K562 (cell line): ENCODE measurements around the gene HAP1. TPM values are rescaled to one million over a fixed set of nuclear protein-coding genes. Genes with fewer than 3 reads are reported as not detected.

Experiments used
- COPS2 ChIP-seq: fragments of 450-650 bp; conservative IDR thresholded peaks from 2 replicates; pipeline ENCODE4 v1.6.1; 2016; ENCODE audit warnings: mild to moderate bottlenecking, moderate library complexity
- EZH2 ChIP-seq: IDR thresholded peaks from 2 replicates; pipeline ENCODE4 v1.6.1; 2012; ENCODE audit warnings: low read depth, mild to moderate bottlenecking, inconsistent platforms, low read length, borderline replicate concordance
- FOXJ3 ChIP-seq: sonication (generic); formaldehyde crosslinking; IDR thresholded peaks from 2 replicates; pipeline ENCODE4 v1.4.0; 2020; ENCODE audit warnings: mild to moderate bottlenecking, missing genetic modification reagents
- FOXP4 ChIP-seq: sonication (generic); formaldehyde crosslinking; IDR thresholded peaks from 2 replicates; pipeline ENCODE4 v1.8.0; 2022; ENCODE audit warnings: mild to moderate bottlenecking, missing genetic modification reagents, borderline replicate concordance
- GABPB1 ChIP-seq: sonication (generic); formaldehyde crosslinking; IDR thresholded peaks from 2 replicates; pipeline ENCODE4 v1.8.0; 2022; ENCODE audit warnings: mild to moderate bottlenecking, missing genetic modification reagents
- KHSRP ChIP-seq: fragments of 450-650 bp; IDR thresholded peaks from 2 replicates; pipeline ENCODE4 v1.6.1; 2017
- MIER1 ChIP-seq: fragments of 450-650 bp; IDR thresholded peaks from 2 replicates; pipeline ENCODE4 v1.6.1; 2016; ENCODE audit warnings: antibody characterized with exemption, mild to moderate bottlenecking, low read depth
- PHF8 ChIP-seq: fragments of 200-600 bp; sonication (generic); IDR thresholded peaks from 2 replicates; pipeline ENCODE4 v1.6.1; 2012; ENCODE audit warnings: mixed run types, mild to moderate bottlenecking, inconsistent platforms, low read length, moderate library complexity, borderline replicate concordance
- POU5F1 ChIP-seq: fragments of 150-350 bp; IDR thresholded peaks from 2 replicates; pipeline ENCODE4 v1.6.1; 2014; ENCODE audit warnings: borderline replicate concordance, low read length, low read depth, mild to moderate bottlenecking; ENCODE audit not compliant: partially characterized antibody
- RB1 ChIP-seq: fragments of 450-650 bp; IDR thresholded peaks from 2 replicates; pipeline ENCODE4 v1.6.1; 2017; ENCODE audit warnings: low read depth, mild to moderate bottlenecking
- RBBP5 ChIP-seq: fragments of 200-600 bp; sonication (generic); IDR thresholded peaks from 2 replicates; pipeline ENCODE4 v1.6.1; 2012; ENCODE audit warnings: borderline replicate concordance, mild to moderate bottlenecking, low read length, control low read depth, inconsistent platforms; ENCODE audit not compliant: insufficient read depth, poor library complexity, severe bottlenecking
- RBFOX2 ChIP-seq: fragments of 200-400 bp; formaldehyde crosslinking; IDR thresholded peaks from 2 replicates; pipeline ENCODE4 v1.6.1; 2017; ENCODE audit warnings: low read depth, mild to moderate bottlenecking, low read length, moderate library complexity
- SAP30 ChIP-seq: fragments of 200-600 bp; sonication (generic); IDR thresholded peaks from 2 replicates; pipeline ENCODE4 v1.6.1; 2012; ENCODE audit warnings: borderline replicate concordance, low read depth, mild to moderate bottlenecking, moderate library complexity, low read length, control low read depth, inconsistent platforms; ENCODE audit not compliant: insufficient read depth, poor library complexity, severe bottlenecking
- SMAD3 ChIP-seq: fragments of 450-650 bp; formaldehyde crosslinking; conservative IDR thresholded peaks from 2 replicates; pipeline ENCODE4 v1.4.0; 2020; ENCODE audit warnings: mild to moderate bottlenecking
- SREBF1 ChIP-seq: fragments of 150-350 bp; IDR thresholded peaks from 2 replicates; pipeline ENCODE4 v1.6.1; 2014; ENCODE audit warnings: antibody characterized with exemption, low read depth, low read length, borderline replicate concordance
- TBP ChIP-seq: optimal IDR thresholded peaks from 2 replicates; pipeline ENCODE3; 2011; ENCODE audit warnings: low read depth, low read length, improper control_type of control experiment
- TEAD4 ChIP-seq, 2 experiments: sonication (generic) in 1 of 2; formaldehyde crosslinking in 1 of 2; IDR thresholded peaks; 2 replicates each; pipeline versions ENCODE4 v1.6.1 to v1.8.0; 2012 to 2022; ENCODE audit warnings: borderline replicate concordance in 1 of 2, inconsistent platforms in 1 of 2, low read length in 1 of 2, mild to moderate bottlenecking in 1 of 2, missing genetic modification reagents in 1 of 2
- YY1 ChIP-seq, 3 experiments: IDR thresholded peaks; 2 replicates each; pipeline ENCODE4 v1.6.1; 2011; ENCODE audit warnings: low read length in 2 of 3, mild to moderate bottlenecking in 2 of 3, moderate library complexity in 2 of 3, borderline replicate concordance in 1 of 3, control low read depth in 1 of 3, low read depth in 1 of 3; ENCODE audit not compliant: insufficient read depth in 3 of 3, insufficient replicate concordance in 2 of 3, control insufficient read depth in 1 of 3, insufficient read length in 1 of 3; ENCODE audit errors: extremely low read depth in 1 of 3
- ZBTB7A ChIP-seq: IDR thresholded peaks from 2 replicates; pipeline ENCODE4 v1.6.1; 2011; ENCODE audit warnings: low read depth, mild to moderate bottlenecking, low read length, moderate library complexity, borderline replicate concordance; ENCODE audit not compliant: control insufficient read depth
- ZBTB8A ChIP-seq: fragments of 450-650 bp; IDR thresholded peaks from 2 replicates; pipeline ENCODE4 v1.6.1; 2018; ENCODE audit warnings: mild to moderate bottlenecking, moderate library complexity; ENCODE audit not compliant: partially characterized antibody
- ZC3H8 ChIP-seq: fragments of 450-650 bp; IDR thresholded peaks from 2 replicates; pipeline ENCODE4 v1.6.1; 2017
- ZNF41 ChIP-seq: fragments of 250-450 bp; sonication (Bioruptor Pico); conservative IDR thresholded peaks from 2 replicates; pipeline ENCODE4 v1.4.0; 2020; ENCODE audit warnings: mild to moderate bottlenecking
- ZNF75A ChIP-seq: fragments of 450-650 bp; formaldehyde crosslinking; IDR thresholded peaks from 2 replicates; pipeline ENCODE4 v1.4.0; 2020; ENCODE audit warnings: mild to moderate bottlenecking
- polyA plus RNA-seq, 8 experiments: library from polyadenylated mRNA; depleted of rRNA in 4 of 8; stranded (reverse) in 5 of 8; unstranded in 3 of 8; fragments of >200 nt; fragmentation: Nextera tagmentation in 2 of 8; fragmentation: Illumina TruSeq in 1 of 8; extraction: Ambion mirVana in 2 of 8; extraction: Trizol in 1 of 8; gene quantifications; 2 replicates each; pipeline versions ENCODE4 v1.2.1 to v1.2.3, GENCODE V29; 2011 to 2014; ENCODE audit warnings: inconsistent platforms in 1 of 8, missing spikeins in 1 of 8
- total RNA-seq, 7 experiments: library from RNA; depleted of rRNA in 6 of 7; stranded (reverse); fragments of >200 nt in 6 of 7; fragmentation: Illumina TruSeq in 2 of 7; extraction: Trizol in 2 of 7; gene quantifications; 2 replicates each; pipeline versions ENCODE4 v1.2.1 to v1.2.3, GENCODE V29; 2011 to 2021; ENCODE audit warnings: low replicate concordance in 1 of 7
- TF ChIP-seq, protein P1 (sequence below): fragments of 450-650 bp; formaldehyde crosslinking; IDR thresholded peaks from 2 replicates; pipeline ENCODE4 v1.4.0; 2022; ENCODE audit warnings: missing genetic modification characterization

Gene HAP1
- total and polyA plus RNA-seq, 9 of the 15 experiments (the other 6 are each of a cell fraction or from before 2014, with no cell fraction given) = under 0.01 to 0.09 (median 0.04) TPM; not detected in 6

GRCh38 chr17:41688641-41689496 lies 45.6 kb downstream of the HAP1 start, which contains the start of gene EIF1 (continued):
- no peak for TF ChIP-seq TEAD4 (IDR thresholded peaks at IDR 0.05; ENCODE audit: low read length)
- no peak for TF ChIP-seq TEAD4 (CRISPR knock-in tag; IDR thresholded peaks at IDR 0.05; ENCODE audit: borderline replicate concordance)
- no peak for TF ChIP-seq EZH2
- no peak for TF ChIP-seq FOXJ3
- TF ChIP-seq FOXP4 (CRISPR knock-in tag) = no peak
- no peak for TF ChIP-seq MIER1
- TF ChIP-seq ZNF75A (CRISPR knock-in tag) = peak; percentile 35; the same call in 1 of the 2 replicates
- TF ChIP-seq RB1 = peak; percentile 66
- TF ChIP-seq ZC3H8 = no peak
- peak; percentile 100 for TF ChIP-seq RBFOX2
- TF ChIP-seq KHSRP = peak; percentile 86
- no peak for TF ChIP-seq SAP30
- no peak for TF ChIP-seq TBP
- TF ChIP-seq GABPB1 (CRISPR knock-in tag) = peak; percentile 96
- peak; percentile 52 for TF ChIP-seq ZNF41 (CRISPR knock-in tag)
- peak; percentile 88; the same call in 1 of the 2 replicates for TF ChIP-seq ZBTB7A
- TF ChIP-seq COPS2 = no peak
- no peak for TF ChIP-seq SREBF1
- no peak for TF ChIP-seq ZBTB8A
- peak; percentile 27 to 89 (median 78) for TF ChIP-seq YY1 (IDR thresholded peaks at IDR 0.05; ENCODE audit: borderline replicate concordance in 1 of 3, control insufficient read depth in 1 of 3, extremely low read depth in 1 of 3, insufficient read depth in 3 of 3, insufficient read length in 1 of 3, insufficient replicate concordance in 2 of 3, low read depth in 1 of 3, low read length in 2 of 3)
- TF ChIP-seq POU5F1 = no peak
- peak; percentile 96 for TF ChIP-seq PHF8
- TF ChIP-seq SMAD3 (CRISPR knock-in tag) = peak; percentile 90
- TF ChIP-seq RBBP5 = peak; percentile 93
- TF ChIP-seq, protein P1, sequence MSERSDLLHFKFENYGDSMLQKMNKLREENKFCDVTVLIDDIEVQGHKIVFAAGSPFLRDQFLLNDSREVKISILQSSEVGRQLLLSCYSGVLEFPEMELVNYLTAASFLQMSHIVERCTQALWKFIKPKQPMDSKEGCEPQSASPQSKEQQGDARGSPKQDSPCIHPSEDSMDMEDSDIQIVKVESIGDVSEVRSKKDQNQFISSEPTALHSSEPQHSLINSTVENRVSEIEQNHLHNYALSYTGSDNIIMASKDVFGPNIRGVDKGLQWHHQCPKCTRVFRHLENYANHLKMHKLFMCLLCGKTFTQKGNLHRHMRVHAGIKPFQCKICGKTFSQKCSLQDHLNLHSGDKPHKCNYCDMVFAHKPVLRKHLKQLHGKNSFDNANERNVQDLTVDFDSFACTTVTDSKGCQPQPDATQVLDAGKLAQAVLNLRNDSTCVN (CRISPR knock-in tag) = peak; percentile 96
